GM10847 (cell line): ENCODE measurements around the gene ABLIM1.

Experiments
- POLR2A ChIP-seq: IDR thresholded peaks from 2 replicates; pipeline ENCODE4 v1.6.1; 2011; ENCODE audit not compliant: insufficient read length; ENCODE audit errors: extremely low read depth

ABLIM1 gene

GRCh38 chr10:114401195-114401791, 256.8 kb downstream of the ABLIM1 start:
- TF ChIP-seq POLR2A, result no peak

GRCh38 chr10:114400091-114400490, 258.0 kb downstream of the ABLIM1 start:
- TF ChIP-seq POLR2A, result no peak

GRCh38 chr10:114399576-114399975, 258.5 kb downstream of the ABLIM1 start:
- TF ChIP-seq POLR2A, result no peak

GRCh38 chr10:114398587-114399331, 259.3 kb downstream of the ABLIM1 start:
- TF ChIP-seq POLR2A, result no peak

- TF ChIP-seq POLR2A, result no peak
Observed at GRCh38 chr10:114397651-114398145, 260.4 kb downstream of the ABLIM1 start.

GRCh38 chr10:114396464-114396863, 261.6 kb downstream of the ABLIM1 start:
- no peak for TF ChIP-seq POLR2A

GRCh38 chr10:114395366-114396022, 262.6 kb downstream of the ABLIM1 start:
- TF ChIP-seq POLR2A, result no peak

GRCh38 chr10:114394531-114394930, 263.5 kb downstream of the ABLIM1 start:
- no peak for TF ChIP-seq POLR2A

- no peak for TF ChIP-seq POLR2A
Observed at GRCh38 chr10:114393886-114394285, 264.2 kb downstream of the ABLIM1 start.

- no peak for TF ChIP-seq POLR2A
Observed at GRCh38 chr10:114393482-114393881, 264.6 kb downstream of the ABLIM1 start.

- no peak for TF ChIP-seq POLR2A
Observed at GRCh38 chr10:114392112-114392835, 265.8 kb downstream of the ABLIM1 start.

- TF ChIP-seq POLR2A, result no peak
Observed at GRCh38 chr10:114391599-114391998, 266.5 kb downstream of the ABLIM1 start.

- TF ChIP-seq POLR2A, result no peak
Observed at GRCh38 chr10:114389426-114389825, 268.6 kb downstream of the ABLIM1 start.

- TF ChIP-seq POLR2A, result no peak
Observed at GRCh38 chr10:114388275-114388674, 269.8 kb downstream of the ABLIM1 start.

GRCh38 chr10:114387784-114388183, 270.3 kb downstream of the ABLIM1 start:
- TF ChIP-seq POLR2A, result no peak
